ENCODE measurements around the gene CHD9.

GRCh38 chr16:53220585-53220984 lies 165.8 kb downstream of the CHD9 start:
- TF ChIP-seq, protein P1, sequence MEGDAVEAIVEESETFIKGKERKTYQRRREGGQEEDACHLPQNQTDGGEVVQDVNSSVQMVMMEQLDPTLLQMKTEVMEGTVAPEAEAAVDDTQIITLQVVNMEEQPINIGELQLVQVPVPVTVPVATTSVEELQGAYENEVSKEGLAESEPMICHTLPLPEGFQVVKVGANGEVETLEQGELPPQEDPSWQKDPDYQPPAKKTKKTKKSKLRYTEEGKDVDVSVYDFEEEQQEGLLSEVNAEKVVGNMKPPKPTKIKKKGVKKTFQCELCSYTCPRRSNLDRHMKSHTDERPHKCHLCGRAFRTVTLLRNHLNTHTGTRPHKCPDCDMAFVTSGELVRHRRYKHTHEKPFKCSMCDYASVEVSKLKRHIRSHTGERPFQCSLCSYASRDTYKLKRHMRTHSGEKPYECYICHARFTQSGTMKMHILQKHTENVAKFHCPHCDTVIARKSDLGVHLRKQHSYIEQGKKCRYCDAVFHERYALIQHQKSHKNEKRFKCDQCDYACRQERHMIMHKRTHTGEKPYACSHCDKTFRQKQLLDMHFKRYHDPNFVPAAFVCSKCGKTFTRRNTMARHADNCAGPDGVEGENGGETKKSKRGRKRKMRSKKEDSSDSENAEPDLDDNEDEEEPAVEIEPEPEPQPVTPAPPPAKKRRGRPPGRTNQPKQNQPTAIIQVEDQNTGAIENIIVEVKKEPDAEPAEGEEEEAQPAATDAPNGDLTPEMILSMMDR (IDR thresholded peaks at IDR 0.05), result no peak
- TF ChIP-seq POLR2A (IDR thresholded peaks at IDR 0.05), result no peak

Measured in thyroid gland (tissue), 4 donors.